Measurements from ENCODE around the gene AQP12B.
"Not testable (repeated sequence)": the region's sequence is repeated elsewhere in the genome, so short reads cannot be mapped to it uniquely, and the experiment has no call there.

Gene AQP12B, protein sequence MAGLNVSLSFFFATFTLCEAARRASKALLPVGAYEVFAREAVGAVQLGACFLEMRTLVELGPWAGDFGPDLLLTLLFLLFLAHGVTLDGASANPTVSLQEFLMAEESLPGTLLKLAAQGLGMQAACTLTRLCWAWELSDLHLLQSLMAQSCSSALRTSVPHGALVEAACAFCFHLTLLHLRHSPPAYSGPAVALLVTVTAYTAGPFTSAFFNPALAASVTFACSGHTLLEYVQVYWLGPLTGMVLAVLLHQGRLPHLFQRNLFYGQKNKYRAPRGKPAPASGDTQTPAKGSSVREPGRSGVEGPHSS

DNA sequence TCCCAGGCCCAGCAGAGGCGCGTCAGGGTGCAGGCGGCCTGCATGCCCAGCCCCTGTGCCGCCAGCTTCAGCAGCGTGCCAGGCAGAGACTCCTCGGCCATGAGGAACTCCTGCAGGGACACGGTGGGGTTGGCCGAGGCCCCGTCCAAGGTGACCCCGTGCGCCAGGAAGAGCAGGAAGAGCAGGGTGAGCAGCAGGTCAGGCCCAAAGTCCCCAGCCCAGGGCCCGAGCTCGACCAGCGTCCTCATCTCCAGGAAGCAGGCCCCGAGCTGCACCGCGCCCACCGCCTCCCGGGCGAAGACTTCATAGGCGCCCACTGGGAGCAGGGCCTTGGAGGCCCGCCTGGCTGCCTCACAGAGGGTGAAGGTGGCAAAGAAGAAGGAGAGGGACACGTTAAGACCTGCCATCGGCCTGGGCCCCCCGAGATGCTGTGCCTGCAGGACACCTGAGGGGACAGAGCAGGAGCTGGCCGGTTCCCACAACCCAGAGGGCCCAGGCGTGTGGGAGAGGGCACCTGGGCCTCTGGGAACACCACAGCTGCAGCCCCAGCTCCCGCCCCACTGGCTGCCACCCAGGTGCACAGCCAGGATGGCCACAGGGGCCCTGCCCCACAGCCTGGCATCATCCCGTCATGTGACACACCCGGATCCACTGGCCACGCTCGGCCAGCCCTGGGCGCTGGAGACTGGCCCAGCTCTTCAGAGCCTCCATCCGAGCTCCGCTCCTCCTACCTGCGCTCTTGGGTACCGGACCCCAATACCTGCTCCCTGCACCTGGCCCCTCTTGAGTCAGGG, at the start of gene AQP12B:
TSS of gene AQP12B (minus strand) at position 455 of the 794 bp plus-strand sequence. CDS start at position 407, 48 bp downstream.
- DNase-seq = not testable (repeated sequence)

DNA sequence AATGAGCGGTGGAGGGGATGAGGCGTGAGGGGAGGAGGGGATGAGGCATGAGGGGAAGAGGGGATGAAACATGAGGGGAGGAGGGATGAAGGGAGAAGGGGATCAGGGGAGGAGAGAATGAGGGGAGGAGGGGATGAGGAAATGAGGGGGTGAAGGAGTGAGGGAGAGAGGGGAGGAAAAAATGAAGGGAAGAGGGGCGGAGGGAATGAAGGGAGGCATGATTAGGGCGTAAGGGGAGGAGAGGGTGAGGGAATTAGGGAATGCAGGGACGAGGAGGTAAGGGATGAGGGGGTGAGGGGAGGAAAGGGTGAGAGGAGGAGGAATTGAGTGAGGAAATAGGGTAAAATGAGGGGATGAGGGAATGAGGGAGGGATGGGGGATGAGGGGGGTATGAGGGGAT, 49.5 kb upstream of the AQP12B start:
- DNase-seq = no peak

DNA sequence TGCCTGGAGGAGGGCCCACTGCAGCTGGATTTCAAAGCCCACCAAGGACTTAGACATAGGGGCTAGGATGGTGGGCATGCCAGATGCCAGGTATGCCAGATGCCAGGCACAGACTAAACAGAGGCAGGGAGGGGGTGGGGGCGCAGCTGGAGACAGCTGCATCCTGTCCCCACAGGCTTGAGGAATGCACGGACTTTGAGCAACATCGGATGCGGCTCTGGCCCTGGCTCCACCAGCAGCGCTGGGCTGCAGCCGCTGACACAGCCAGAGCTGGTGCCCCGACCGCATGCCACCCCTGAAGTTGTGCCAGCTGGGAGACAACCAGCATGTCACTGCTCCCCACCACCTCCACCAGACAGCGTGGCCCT, 48.5 kb upstream of the AQP12B start:
- no peak for DNase-seq

DNA sequence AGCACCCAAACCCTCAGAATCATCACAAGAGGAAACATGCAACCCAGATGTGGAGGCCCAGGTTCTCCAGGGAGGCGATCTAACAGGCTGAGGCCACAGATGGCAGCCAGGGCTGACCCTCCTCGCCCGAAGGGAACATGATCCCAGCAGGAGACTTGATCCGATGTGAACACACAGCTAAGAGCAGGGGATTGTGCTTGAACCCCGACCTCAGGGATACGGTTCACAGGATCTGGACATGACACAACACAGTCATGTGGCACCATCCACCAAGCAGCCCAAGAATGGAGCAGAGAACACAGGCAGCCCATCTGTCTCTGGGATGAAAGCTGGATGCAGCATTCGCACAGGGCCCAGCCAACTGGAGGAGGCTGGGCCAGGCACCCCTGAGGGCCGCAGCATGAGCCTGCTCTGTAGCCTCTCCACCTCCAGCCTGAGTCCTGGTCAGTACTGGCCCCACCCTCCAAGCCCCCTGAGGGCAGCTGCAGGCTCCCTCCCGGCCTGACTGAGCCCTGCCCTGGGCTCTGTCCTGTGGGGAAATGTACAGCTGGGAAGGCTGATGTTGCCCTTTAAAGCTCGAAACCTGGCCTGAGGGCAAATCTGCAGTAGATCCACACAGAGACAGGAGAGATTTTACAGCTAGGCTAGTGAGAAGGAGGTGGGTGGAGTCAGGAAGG, 48.0 kb upstream of the AQP12B start:
- no peak for DNase-seq

DNA sequence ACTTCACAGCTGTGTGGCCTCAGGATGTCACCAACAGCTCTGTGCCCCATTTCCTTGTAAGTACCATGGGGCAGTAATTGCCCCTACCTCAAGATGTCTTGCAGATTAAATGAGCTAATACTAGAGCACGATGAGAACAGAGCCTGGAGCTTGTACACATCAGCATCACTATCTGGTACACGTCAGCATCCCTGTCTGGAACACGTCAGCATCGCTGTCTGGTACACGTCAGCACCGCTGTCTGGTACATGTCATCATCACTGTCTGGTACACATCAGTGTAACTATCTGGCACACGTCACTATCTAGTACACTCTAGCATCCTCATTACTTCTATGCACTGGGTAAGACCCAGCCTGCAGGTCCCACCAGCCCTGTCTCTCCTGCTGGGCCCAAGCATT, 46.1 kb upstream of the AQP12B start:
- no peak for DNase-seq

DNA sequence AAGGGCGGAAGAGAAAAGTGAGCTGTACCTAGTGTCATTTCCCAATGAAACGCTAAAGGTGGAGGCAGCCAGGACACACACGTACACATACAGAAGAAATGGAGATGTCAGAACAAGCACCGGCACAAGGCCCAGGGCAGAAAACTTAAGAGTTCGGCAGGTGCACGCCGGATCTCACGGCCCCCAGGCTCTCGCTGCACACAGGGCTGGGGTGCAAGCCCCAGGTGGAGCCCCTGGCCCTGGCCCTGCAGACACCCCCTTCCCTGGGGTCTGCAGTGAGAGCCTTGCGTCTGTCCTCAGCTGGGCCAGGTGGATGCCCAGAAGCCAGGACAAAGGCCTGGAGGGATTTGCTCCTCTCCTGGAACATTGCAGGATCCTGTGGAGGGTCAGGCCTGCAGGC, 45.7 kb upstream of the AQP12B start:
- no peak for DNase-seq

DNA sequence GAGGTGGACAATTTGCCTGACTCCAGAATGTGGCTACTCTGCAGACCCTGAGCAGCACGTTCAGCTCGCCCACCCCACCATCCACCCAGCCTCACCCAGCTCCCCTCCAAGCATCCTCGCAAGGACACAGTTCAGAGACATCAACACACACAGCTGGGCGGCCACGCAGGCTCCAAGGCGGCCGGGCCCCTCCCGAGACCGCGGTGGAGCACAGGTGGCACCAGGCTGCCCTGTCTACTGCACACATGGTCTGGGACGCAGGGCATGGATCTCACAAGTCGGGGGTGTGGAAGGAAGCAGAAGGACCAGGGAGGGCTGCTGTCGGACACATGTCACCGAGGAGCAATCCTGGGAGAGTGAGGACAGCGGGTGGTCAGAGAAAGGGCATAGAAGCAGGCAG, 45.2 kb upstream of the AQP12B start:
- DNase-seq = no peak

DNA sequence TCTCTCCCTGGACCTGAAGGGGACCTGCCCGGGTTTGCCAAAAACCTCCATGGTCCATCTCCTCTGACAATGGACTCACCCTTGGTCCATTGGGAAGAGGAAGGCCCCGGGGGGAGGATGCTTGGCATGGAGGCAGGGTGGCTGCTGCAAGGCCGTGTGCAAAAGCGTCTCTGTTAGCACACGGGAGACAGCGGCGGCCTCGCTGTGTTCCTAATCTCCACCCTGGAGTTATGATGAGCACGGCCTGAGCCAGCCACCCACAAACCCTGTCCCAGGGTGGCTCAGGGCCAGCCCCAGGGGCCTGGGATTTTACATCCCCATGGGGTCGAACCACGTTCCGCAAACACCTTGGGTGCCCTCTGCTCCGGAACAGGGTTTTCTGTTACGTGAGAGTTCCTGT, 44.8 kb upstream of the AQP12B start:
- DNase-seq = no peak

DNA sequence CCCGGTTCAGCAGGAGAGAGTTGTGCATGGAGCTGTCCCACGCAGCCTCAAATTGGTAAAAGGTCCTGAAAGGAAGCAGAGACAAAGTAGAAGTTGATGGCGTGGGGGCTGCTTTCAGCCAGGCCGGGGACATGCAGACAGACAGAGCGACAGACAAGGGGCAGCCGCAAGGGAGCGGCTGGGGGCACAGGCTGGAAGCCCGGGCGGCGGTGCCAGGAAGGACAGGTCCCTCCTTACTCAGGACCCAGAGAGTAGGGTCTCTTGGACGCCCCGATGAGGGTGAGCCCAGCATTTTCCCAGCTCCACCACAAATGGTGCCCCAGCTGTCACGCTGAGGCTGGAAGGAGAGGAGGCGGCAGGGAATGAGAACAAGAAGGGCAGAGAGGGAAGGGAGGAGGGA, 44.2 kb upstream of the AQP12B start:
- no peak for DNase-seq

DNA sequence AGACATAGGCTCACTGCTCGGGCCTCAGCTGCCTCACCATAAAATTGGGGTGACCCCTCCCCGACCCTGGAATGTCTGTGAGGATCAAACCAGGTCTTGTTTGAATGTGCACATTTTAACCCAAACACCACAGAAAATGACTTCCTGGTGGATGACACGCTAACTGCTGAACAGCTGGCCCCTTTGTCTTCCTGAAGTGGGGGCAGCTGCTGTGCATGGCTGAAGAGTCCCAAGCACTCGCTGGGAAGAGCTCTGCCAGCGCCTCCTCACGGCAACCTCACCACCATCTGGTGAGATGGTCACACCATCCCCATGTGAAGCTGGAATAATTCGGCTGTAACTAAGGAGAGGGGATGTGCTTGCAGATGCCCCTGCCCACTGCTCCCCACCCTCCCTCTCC, 43.0 kb upstream of the AQP12B start:
- DNase-seq = no peak

DNA sequence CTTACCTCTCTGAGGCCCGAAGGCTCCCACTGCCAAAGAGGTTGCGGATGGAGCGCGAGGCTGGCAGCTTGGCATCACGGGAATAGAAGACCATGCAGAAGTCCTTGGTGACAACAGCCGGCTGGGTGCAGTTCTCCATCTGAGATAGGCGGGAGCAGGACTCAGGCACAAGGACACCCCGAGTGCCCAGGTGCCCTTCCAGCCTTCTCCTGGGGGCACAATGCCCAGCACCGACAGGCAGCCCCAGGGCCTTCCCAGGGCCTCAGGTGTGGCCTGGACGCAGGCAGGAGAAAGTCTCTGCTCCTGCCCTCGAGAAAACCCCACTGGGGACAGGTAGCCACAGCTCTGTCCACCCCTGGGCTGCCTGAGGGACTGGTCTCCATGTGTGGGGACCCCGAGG, 42.6 kb upstream of the AQP12B start:
- no peak for DNase-seq

DNA sequence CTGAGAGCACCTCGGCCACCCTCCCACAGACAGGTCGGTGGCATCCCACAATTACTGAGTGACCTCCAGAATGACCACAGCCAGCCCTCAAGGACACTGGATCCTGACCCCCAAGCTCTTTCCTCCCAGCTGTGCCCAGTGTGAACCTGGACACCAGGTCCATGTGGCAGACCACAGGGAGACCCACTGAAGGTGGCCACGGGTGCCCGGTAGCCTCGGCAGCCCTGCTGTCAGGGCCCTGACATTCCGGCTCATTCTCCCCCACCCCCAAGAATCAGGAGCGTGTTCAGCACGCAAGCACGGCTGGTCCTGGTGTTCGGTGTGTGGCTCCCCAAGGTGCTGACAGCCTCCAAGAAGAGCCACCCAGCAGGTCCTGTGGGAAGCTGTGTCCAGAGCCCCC, 41.7 kb upstream of the AQP12B start:
- no peak for DNase-seq

DNA sequence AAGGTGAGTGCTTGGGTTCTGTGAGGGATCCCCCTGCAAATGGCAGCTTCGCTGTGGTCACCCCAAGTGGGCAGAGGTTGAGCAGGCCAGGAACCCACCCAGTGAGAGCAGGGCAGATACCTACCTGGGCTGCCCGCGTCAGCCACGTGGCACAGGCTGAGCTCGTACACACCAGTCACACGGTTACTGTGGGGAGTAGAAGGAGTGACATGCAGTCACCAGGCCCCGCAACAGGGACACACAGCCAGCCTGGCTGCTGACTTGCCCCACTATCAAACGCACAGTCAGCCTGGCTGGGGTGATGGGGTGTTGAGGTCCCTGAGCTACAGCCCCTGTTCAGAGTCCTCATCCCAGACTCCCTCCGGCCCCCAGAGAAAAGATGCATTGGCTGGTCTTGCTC, 41.2 kb upstream of the AQP12B start:
- DNase-seq = no peak

DNA sequence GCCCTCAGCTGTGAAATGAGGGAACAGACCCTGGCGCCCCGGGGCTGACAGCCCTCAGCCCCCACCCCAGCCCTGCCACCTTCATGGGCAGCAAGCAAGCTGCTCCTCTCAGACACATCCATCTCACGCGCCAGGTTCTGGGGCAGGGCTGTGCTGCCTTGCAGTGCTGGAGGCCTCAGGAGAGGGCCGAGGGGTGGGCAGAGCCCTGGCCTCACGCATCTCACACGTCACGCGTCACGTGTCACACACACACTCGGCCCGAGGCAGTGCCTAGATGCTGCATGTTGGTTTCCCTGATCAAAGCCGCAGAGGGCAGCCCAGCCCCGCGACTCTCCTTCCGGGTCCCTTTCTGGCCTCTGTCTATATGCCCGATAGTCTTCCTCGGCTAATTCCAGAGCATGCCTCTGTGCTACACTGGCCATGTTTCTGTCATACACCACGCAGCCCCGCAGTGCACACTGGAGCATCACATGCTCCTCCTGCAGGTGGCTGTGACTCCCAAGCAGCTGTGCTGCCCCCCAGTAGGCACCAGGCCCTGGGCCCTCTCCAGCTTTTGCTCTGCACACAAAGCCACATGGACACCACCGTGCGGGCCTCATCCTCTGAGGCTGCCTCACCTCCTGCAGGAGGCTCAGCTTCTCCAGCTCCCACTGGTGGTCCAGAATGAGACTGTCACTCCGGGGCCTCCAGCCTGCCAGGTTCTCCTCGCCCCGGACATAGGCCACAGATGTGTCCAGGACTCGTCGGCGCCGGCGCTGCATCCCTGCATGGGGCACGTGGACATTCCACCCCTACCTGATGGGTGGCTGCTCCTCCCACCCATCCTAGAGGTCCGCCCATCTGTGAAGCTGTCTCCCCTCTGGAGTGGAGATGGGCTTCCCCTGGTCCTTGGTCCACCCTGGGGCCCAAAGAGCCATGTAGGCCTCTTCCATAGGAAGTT, 40.4 kb upstream of the AQP12B start:
- DNase-seq = no peak

DNA sequence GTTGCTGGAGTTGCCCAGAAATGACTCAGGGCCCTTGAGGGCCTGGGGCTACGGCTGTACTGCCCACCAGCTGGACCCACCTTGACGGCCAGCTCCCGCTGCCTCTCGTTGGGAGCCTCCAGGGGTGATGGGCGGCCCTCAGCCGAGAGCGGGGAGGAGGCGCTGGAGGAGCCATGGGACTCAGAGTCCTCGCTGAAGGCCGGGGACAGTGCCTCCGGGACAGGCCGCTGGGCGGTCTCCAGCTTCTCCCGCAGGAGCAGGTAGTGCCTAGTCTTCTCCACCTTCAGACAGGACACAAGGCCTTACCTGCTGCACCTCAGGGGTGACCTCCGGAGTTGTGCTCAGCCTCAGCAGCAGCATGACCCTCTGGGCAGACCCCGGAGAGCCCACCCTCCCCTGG, 39.7 kb upstream of the AQP12B start:
- DNase-seq = no peak

DNA sequence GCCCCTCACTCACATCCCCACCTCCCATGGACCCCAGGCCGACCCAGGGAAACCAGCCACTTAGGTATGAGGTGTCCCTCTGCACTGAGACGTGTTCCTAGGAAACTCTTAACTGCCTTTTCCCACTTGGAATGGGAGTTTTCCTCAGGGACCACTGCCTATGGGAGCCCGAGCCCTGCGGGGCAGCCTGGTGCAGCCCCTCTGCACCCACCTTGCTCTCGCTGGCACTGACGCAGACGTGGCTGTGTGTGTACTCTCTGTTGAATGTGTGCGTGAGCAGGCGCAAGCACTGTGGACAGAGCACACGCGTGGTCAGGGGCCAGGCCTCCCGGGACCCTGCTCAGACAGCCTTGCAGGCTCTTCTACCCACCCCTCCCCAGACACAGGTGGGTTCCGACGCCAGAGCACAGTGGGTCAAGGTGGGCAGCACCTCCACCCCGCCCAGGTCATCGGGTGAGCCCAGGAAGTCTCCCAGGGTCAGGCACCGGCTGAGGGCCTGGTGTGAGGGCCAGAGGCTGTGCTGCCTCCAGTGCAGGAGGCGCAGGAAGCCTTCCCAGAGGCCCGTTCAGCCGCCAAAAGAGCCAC, 39.0 kb upstream of the AQP12B start:
- no peak for DNase-seq

DNA sequence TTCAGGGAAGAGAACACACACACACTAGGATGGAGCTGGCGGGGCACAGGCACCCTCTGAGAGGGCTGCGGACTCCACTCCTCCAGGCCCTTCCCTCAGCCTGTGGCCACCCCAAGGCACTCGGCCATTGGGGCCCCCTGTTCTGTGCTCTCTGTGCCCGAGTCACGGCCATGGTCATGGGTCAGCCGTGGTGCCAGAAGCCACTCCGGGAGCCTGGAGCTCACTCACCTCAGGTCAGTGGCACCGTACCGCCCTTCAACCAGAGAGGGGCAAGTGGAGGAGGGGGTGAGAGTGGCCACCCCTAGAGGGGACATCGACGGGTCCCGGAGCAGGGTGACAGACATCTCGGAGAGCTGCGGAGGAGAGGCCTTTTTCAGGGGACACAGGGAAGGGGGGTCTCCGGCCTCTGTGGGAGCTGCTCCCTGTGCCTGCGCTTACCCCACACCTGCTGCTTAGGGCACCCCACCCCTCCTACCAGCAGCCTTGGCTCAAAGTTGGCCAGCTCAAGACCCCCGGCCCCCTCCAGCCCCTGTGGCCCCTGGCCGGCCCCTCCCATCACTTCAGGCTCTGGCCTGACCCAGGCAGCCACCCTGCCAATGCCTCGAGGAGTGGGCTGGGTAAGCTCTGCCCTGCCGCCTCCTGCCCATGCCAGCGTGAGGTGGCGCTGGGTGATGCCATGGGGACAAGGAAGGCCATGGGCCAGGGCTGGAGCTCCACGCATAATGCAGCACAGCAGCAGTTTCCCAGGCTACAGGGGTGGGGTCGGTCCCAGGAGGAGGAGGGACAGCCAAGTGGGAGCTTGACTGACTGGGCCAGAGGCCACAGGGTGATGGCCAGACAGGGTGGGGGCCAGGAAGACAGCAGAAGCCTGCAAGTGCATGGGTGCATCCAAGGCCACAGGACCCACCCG, 38.3 kb upstream of the AQP12B start:
- no peak for DNase-seq

DNA sequence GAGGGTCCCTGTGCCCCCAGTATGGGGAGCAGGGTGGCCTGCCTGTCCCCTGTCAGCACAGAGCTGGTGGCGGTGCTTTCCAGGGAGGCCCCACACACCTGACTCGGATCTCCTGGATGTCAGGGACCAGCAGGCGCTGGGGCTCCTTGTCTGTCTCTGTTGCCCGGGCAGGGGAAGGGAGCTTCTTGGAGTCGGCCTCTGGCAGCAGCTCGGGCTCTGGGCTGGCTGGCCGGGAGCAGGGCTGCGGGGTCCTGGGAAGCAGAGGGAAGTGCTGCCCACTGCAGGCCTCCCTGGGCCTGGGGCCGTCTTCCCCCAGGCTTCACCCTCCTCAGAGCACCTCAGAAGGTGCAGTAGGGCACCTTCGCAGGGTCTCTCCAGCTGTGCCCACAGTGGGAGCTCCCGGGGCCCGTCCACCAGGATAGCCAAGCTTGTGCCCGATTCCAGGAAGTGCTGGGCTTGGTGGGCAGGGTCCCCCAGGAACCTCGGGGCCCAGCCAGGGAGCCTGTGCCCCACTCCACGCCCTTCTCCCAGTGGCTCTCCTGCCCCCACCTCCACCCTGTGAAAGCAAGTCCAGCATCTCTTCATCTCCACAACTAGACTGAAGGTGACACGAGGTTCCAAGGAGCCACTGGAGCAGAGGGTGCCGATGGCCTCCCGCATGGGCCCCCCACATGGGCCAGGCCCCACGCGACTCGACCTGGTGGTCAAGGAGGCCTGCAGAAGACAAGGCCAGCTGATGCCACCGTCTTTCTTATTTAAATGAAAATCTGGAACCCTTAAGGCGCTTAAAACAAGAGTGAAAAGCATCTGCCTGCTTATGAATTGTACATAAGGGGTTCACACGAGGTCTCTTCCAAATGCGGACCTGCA, 37.2 kb upstream of the AQP12B start:
- DNase-seq = no peak

DNA sequence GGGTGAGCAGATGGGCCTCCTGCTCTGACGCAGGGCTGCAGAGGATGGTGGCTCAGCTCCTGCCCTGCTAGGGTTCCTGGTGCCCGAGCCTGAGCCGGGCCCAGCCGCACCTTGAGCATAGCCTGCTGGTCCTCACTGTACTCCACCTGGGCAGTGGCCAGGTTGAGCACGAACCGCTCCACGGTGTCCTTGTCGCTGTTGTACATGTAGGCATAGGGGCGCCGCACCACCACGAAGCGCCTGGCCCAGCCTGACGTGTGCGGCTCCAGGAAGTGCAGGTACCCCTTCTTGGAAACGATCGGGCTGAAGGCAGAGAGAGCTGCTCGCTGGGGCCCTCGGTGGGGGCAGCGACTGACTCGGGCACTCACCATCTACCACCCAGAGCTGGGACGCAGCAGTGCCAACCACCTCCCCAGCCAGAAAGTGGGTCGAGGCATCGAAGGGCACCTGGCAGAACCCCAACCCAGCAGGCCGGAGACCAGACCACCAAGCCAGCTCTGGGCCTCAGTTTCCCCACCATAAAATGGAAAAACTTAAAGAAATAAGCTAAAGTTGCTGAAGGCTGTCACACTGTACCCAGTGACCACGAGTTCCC, 36.3 kb upstream of the AQP12B start:
- DNase-seq = no peak

All from fibroblast of skin of right biceps (primary cell).